NCI-H446 treated with DMSO at 0.1 percent for 48 hours (cell line): ENCODE measurements around the gene MRPS5.

Source experiments
- DNase-seq: peaks from one replicate; lab custom pipeline; 2025; lab: John Stamatoyannopoulos, UW

MRPS5 gene

DNA sequence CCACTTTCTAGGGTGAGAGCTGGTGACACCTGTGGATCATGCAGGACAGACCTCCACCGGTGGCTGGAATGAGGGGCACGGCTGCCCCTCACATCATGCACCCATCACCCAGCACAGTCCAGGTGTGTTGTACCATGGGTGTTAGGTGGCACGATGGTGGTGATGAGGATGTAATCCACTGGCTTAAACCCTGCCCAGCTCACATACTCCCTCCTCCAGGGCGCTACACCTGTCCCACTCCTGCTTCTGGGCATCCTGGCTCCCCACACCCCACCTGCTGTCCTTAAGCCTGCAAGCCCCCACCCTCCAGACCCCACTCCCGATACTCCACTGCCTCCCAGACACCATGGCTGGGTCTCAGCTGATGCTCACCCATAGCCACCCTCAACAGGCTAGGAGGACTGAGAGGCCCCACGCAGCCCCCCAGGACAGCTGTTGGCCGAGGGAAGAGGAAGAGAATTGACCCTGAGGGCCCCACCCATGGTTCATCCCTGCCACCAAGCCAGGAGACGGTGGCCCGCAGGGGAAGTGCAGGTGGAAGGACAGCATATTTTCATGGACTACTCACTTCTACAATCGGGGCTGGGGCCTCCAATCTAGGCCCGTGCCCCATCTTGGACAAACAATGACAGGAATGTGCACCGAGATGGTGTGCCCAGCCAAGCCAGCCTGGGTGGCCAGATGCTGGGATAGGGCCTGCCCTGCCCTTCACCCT lies 61.8 kb downstream of the MRPS5 start:
- no peak for DNase-seq

- no peak for DNase-seq
Measured at GRCh38 chr2:95058989-95059641, 62.5 kb downstream of the MRPS5 start.

DNA sequence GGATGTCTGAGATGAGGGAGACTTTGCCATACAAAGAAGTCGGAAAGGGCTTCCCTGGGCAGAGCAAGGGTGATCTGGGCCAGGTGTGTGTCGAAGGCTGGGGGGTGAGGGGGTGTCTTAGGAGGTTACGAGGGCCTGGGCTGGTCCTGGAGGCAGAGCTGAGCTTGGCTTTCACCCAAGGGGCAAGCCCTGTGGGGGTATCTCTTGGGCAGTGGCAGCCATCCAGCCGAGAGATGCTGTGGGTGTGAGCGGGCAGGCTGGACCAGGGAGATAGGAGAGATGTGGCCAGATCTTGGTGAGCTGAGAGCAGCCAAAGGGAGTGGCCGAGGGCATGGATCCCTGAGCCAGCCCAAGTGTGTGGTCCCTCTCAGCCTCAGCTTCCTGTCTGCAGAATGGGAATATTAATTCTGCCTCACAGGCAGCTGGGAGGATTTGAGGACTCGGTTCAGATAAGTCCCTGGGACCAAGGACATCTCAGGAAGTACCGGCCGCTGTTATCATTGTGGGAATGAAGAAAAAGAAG lies 63.1 kb downstream of the MRPS5 start:
- DNase-seq = no peak

DNA sequence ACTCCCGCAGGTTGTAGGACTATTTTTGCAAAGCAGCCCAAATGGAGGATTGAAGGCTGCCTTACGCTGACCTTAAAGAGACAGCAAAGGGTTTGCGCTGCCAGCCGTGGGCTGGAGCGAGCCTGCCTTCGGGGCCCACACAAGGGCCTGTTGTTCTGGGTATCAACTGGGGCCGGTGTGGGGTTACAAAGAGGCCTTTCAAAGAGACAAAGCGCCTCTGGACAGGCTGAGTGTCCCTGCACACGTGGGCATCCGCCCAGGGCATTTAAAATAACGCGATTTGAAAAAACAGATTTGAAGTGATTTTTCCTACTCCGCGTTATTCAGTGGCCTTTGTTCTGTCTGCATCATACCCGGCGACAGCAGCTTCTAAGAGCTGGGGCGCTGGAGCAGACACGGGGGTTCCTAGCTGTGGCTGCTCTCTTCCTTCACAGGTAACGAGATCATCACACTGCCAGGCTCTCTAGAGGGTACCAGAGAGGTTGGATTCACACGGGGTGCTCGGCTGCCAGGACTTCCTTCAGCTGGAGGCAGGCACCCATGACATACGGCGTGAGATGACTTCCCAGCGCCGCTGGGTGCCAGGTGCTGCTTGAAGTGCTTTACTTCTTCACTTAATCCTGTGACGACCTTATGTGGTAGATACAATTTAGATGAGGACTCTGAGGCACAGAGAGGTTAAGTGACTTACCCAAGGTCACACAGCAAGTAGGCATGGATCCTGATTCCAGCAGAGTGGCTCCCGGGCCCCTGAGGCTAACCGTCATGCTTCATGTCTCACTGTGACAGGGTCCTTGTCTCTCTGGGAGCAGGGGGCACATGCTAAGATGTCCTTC lies 63.9 kb downstream of the MRPS5 start:
- no peak for DNase-seq

GRCh38 chr2:95056461-95057459 lies 64.8 kb downstream of the MRPS5 start:
- no peak for DNase-seq

DNA sequence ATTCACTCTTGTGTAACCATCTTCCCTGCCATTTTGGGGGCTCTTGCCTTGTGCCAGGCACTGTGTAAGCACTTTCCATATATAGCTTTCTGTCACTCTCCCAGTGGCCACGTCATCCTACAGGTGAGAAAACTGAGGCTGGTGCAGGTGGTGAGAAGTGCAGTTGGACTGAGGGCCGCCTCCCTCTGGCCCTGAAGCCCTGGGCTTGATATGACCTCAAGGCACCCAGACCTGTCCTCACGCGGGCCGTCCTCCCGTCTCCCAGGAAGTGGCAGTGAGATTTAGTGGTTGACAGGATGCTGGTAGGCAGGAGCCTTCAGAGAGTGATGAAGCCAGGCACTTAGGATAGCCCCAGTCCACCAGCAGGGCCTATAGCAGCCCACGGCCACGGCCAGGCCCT lies 65.6 kb downstream of the MRPS5 start:
- DNase-seq = no peak

DNA sequence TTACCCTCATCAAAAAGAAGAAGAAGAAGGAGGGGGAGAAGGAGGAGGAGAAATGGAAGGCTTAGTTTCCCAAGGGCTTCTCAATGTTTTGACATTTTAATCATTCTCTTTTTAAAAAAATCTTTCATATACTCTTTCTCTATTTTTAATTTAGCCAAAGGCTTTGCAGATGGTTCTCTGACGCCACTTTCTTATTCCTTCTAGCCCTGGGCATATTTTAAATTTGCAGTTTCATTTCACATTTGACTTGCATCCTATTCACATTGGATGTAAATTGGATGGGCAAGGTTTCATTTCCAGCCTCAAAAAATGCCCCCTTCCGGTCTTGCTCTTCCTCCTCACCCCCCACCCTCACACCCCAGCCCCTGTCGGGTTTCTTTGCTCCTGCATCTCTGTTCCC lies 66.3 kb downstream of the MRPS5 start:
- DNase-seq = no peak

- DNase-seq = no peak
Measured at GRCh38 chr2:95054016-95054415, 67.6 kb downstream of the MRPS5 start.

GRCh38 chr2:95053543-95053942 lies 68.1 kb downstream of the MRPS5 start:
- no peak for DNase-seq

DNA sequence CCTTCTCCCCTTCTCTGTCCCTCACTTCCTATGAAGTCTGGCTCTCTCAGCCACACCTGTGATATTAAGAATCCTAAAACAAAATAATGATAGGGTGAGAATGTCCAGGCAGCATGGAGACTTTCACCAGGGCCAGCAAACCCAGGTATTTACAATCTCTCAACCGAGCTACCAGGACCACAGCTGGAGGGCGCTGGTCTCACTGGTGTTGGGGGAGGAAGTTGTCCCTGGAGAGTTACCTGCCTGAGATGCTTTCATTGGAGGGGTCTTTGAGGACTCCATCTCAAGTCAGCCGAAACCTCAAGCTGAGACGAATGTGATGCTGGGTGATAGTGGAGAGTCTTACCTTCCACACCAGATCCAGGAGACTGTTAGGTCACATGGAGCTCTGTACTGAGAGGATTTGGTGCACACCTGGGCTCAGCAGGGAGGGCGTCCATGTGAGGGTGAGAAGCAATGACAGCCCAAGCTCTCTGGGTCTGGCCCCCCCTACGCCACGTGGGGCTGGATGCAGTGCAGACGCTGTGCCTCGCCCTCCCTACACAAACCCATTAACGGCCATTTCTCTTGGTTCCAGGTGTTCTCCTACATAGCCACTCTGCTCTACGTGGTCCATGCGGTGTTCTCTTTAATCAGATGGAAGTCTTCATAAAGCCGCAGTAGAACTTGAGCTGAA lies 68.7 kb downstream of the MRPS5 start:
- no peak for DNase-seq

- no peak for DNase-seq
Measured at GRCh38 chr2:95052307-95052706, 69.3 kb downstream of the MRPS5 start.

DNA sequence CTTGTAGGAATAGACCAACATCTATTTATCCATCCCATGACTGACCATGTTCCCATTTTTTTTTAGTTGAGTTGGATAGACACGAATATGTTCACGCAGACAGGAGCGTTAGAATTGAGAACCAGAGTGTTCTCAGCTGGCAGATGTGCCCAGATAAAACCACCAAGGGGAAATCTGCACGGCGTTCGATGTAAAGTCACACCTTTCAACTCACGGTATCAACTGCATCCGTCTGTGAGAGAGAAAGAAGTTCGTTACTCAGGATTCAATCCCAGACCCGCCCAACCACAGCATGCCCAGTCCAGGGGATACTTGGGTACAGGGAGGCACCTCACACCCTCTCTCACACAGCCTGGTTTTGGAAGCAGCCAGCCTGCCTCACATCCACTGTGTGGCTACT lies 70.0 kb downstream of the MRPS5 start:
- no peak for DNase-seq

- DNase-seq = no peak
Measured at GRCh38 chr2:95050385-95051300, 71.0 kb downstream of the MRPS5 start.

DNA sequence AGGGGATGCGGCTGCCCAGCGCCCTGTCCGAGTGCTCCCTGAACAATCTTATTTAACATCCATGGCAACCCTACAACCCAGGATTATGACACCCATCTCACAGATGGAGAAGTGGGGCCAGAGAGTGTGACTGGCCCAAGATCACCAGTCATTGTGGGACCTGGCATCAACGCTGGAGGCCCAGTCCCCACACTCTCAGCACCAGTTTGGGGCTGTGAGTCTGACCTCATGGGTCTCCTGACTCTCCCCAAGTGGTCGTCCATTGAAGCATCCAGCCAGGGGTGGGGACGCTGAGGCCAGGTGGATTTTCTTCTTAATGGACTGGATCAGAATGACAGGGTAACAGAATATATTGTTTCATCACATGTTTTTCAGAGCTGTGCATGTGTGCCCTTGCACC lies 71.6 kb downstream of the MRPS5 start:
- DNase-seq = no peak

GRCh38 chr2:95049683-95049955 lies 72.0 kb downstream of the MRPS5 start:
- DNase-seq = no peak

- DNase-seq = no peak
Measured at GRCh38 chr2:95048825-95049682, 72.6 kb downstream of the MRPS5 start.

GRCh38 chr2:95047629-95048510 lies 73.7 kb downstream of the MRPS5 start:
- DNase-seq = no peak
